Heart left ventricle (tissue), 13 donors: ENCODE data around the gene ANKRD45.

ENCODE experiments used
- POLR2A ChIP-seq, 2 donors: fragments of 450-650 bp; IDR thresholded peaks; one replicate each; pipeline ENCODE4 v1.6.1; 2017; ENCODE audit warnings: antibody characterized with exemption in 2 of 2, mild to moderate bottlenecking in 2 of 2, moderate library complexity in 2 of 2
- TF ChIP-seq, protein P1 (sequence below), 12 donors: fragments of 200-600 bp; sonication (generic) in 4 of 12; IDR thresholded peaks; one replicate each; pipeline versions ENCODE4 v1.5.0 to v1.8.0; 2018 to 2022; ENCODE audit warnings: antibody characterized with exemption in 12 of 12, mild to moderate bottlenecking in 5 of 12
- donor health status: ischemic (EF 13 %, LVEDD 7.1; RV severe dilation, severe dysfunction).
- donor health status: DM: no; HTN: yes; CAD: no.
- donor health status: DM: no; HTN: no; CAD: no.
- donor health status: ischemic (EF 25% LVEDD 6.9; RV normal size, moderate dysfunction).
- donor health status: ischemic (EF 25% LVEDD 5.7; RV mildly dilated, moderate dysfunction).
- donor health status: ischemic (EF 35%, LVEDD 5.7; RV mildly dilated, moderate dysfunction).
- donor health status: nonischemic (EF 11% LVEDD 7.7; RV severe dilation, severe dysfunction).
- donor health status: DM: yes; HTN: yes; CAD: no.
- donor health status: PGD.
- donor health status: ischemic (EF 29% LVEDD 5.4; RV normal size, mild dysfunction).
- donor health status: nonischemic (EF 23%, LVEDD 6.1; RV moderate dilation, normal function).

DNA sequence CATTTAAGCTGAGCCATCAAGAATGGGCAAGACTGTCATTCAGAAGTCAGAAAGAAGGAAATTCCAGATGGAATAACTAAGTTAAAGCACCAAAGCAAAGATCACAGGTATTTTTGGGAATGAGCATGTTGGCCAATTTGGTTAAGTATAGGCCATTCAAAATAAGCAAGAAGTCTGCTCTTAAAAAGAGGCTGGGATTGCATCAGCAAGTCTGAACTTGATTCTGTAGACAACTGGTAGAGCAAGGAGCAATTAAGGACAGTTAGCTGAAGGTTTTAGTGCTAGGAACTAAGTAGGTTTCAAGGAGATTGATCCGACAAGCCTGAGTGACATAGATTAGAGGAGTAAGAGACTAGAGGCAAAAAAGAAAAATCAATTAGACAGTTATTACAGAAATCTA is 8.4 kb downstream of the ANKRD45 start:
- TF ChIP-seq, protein P1, sequence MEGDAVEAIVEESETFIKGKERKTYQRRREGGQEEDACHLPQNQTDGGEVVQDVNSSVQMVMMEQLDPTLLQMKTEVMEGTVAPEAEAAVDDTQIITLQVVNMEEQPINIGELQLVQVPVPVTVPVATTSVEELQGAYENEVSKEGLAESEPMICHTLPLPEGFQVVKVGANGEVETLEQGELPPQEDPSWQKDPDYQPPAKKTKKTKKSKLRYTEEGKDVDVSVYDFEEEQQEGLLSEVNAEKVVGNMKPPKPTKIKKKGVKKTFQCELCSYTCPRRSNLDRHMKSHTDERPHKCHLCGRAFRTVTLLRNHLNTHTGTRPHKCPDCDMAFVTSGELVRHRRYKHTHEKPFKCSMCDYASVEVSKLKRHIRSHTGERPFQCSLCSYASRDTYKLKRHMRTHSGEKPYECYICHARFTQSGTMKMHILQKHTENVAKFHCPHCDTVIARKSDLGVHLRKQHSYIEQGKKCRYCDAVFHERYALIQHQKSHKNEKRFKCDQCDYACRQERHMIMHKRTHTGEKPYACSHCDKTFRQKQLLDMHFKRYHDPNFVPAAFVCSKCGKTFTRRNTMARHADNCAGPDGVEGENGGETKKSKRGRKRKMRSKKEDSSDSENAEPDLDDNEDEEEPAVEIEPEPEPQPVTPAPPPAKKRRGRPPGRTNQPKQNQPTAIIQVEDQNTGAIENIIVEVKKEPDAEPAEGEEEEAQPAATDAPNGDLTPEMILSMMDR (IDR thresholded peaks at IDR 0.05): no peak
- no peak for TF ChIP-seq POLR2A (IDR thresholded peaks at IDR 0.05)
